SK-N-MC (cell line): ENCODE results near the gene ALKBH5.

Experiments used
- EZH2 ChIP-seq: fragments of 200-600 bp; sonication (generic); IDR thresholded peaks from one replicate; pipeline ENCODE4 v1.6.1; 2017; ENCODE audit warnings: antibody characterized with exemption
- POLR2AphosphoS5 ChIP-seq: IDR thresholded peaks from 2 replicates; pipeline ENCODE4 v1.6.1; 2012; ENCODE audit warnings: mild to moderate bottlenecking, low read depth, low read length, borderline replicate concordance

GRCh38 chr17:18179804-18180203, 3.8 kb upstream of the ALKBH5 start:
- no peak for TF ChIP-seq POLR2AphosphoS5
- TF ChIP-seq EZH2 = no peak
